H9 (cell line): ENCODE results near the gene EXOC3. TPM values are rescaled to one million over a fixed set of nuclear protein-coding genes. Genes with fewer than 3 reads are reported as not detected.
A peak's percentile ranks its signal among the peaks of the same experiment; 100 is the strongest.

Experiments used
- DNase-seq: peaks from one replicate; pipeline ENCODE4 v3.0.0-alpha.2; 2017
- H2AFZ ChIP-seq: one replicate; pipeline ENCODE4 v1.6.1; 2013; ENCODE audit warnings: mild to moderate bottlenecking, low read length, control low read depth, moderate library complexity
- H2AK5ac ChIP-seq: 2 replicates; pipeline ENCODE4 v1.6.1; 2013; ENCODE audit warnings: low read length, control low read depth, mixed read lengths; ENCODE audit not compliant: insufficient read length
- H2BK120ac ChIP-seq: one replicate; pipeline ENCODE4 v1.6.1; 2013; ENCODE audit warnings: low read depth, mild to moderate bottlenecking, low read length, control low read depth, inconsistent platforms; ENCODE audit not compliant: poor library complexity, severe bottlenecking
- H2BK12ac ChIP-seq: 2 replicates; pipeline ENCODE4 v1.6.1; 2013; ENCODE audit warnings: low read length, control low read depth, mixed read lengths, low read depth; ENCODE audit not compliant: insufficient read length
- H2BK15ac ChIP-seq: 2 replicates; pipeline ENCODE4 v1.6.1; 2013; ENCODE audit warnings: low read depth, low read length, control low read depth
- H2BK20ac ChIP-seq: one replicate; pipeline ENCODE4 v1.6.1; 2013; ENCODE audit warnings: low read depth, mild to moderate bottlenecking, low read length, control low read depth, inconsistent platforms; ENCODE audit not compliant: poor library complexity, severe bottlenecking
- H2BK5ac ChIP-seq: 2 replicates; pipeline ENCODE4 v1.6.1; 2013; ENCODE audit warnings: low read length, control low read depth, mixed read lengths; ENCODE audit not compliant: insufficient read length
- H3K14ac ChIP-seq: 2 replicates; pipeline ENCODE4 v1.6.1; 2013; ENCODE audit warnings: low read length, control low read depth; ENCODE audit not compliant: insufficient read depth
- H3K18ac ChIP-seq: 2 replicates; pipeline ENCODE4 v1.6.1; 2013; ENCODE audit warnings: low read depth, mild to moderate bottlenecking, mixed read lengths, low read length, control low read depth; ENCODE audit not compliant: insufficient read length
- H3K23ac ChIP-seq: 2 replicates; pipeline ENCODE4 v1.6.1; 2013; ENCODE audit warnings: low read length, control low read depth, mixed read lengths, low read depth; ENCODE audit not compliant: insufficient read length
- H3K23me2 ChIP-seq: 2 replicates; pipeline ENCODE4 v1.6.1; 2013; ENCODE audit warnings: low read depth, mild to moderate bottlenecking, mixed read lengths, low read length, control low read depth; ENCODE audit not compliant: insufficient read length, poor library complexity, severe bottlenecking
- H3K27ac ChIP-seq: 2 replicates; pipeline ENCODE4 v1.5.1; 2013; ENCODE audit warnings: low read length, control low read depth, mixed read lengths, low read depth; ENCODE audit not compliant: insufficient read length
- H3K27me3 ChIP-seq: 2 replicates; pipeline ENCODE4 v1.6.1; 2013; ENCODE audit warnings: low read length, control low read depth, inconsistent platforms; ENCODE audit not compliant: insufficient read depth
- H3K4ac ChIP-seq: 2 replicates; pipeline ENCODE4 v1.6.1; 2013; ENCODE audit warnings: low read depth, mild to moderate bottlenecking, control low read depth, inconsistent platforms, low read length, moderate library complexity
- H3K4me1 ChIP-seq: 2 replicates; pipeline ENCODE4 v1.6.1; 2013; ENCODE audit warnings: low read length, control low read depth, inconsistent platforms; ENCODE audit not compliant: insufficient read depth
- H3K4me2 ChIP-seq: 2 replicates; pipeline ENCODE4 v1.6.1; 2013; ENCODE audit warnings: low read length, control low read depth, mixed read lengths; ENCODE audit not compliant: insufficient read length, insufficient read depth
- H3K56ac ChIP-seq: 2 replicates; pipeline ENCODE4 v1.6.1; 2013; ENCODE audit warnings: low read depth, mild to moderate bottlenecking, mixed read lengths, low read length, control low read depth; ENCODE audit not compliant: insufficient read length
- H3K79me1 ChIP-seq: 2 replicates; pipeline ENCODE4 v1.6.1; 2013; ENCODE audit warnings: low read depth, mild to moderate bottlenecking, moderate library complexity, low read length, control low read depth, inconsistent platforms; ENCODE audit not compliant: insufficient read depth, poor library complexity, severe bottlenecking
- H3K79me2 ChIP-seq: 2 replicates; pipeline ENCODE4 v1.6.1; 2013; ENCODE audit warnings: low read length, control low read depth, inconsistent platforms; ENCODE audit not compliant: insufficient read depth
- H3K9ac ChIP-seq: 2 replicates; pipeline ENCODE4 v1.6.1; 2013; ENCODE audit warnings: low read length, control low read depth, mixed read lengths; ENCODE audit not compliant: insufficient read length; ENCODE audit errors: extremely low read depth
- H3K9me3 ChIP-seq: one replicate; pipeline ENCODE4 v1.6.1; 2013; ENCODE audit warnings: low read depth, low read length, inconsistent platforms; ENCODE audit not compliant: control insufficient read depth
- H3T11ph ChIP-seq: one replicate; pipeline ENCODE4 v1.6.1; 2013; ENCODE audit warnings: mild to moderate bottlenecking, low read length, control low read depth, inconsistent platforms
- H4K20me1 ChIP-seq: one replicate; pipeline ENCODE4 v1.6.1; 2013; ENCODE audit not compliant: control insufficient read depth, insufficient read length, insufficient read depth
- H4K5ac ChIP-seq: 2 replicates; pipeline ENCODE4 v1.6.1; 2013; ENCODE audit warnings: low read depth, mild to moderate bottlenecking, mixed read lengths, low read length, control low read depth; ENCODE audit not compliant: insufficient read length
- H4K8ac ChIP-seq: replicated peaks from 2 replicates; pipeline ENCODE4 v1.6.1; 2013; ENCODE audit warnings: low read length, control low read depth, mixed read lengths, low read depth; ENCODE audit not compliant: insufficient read length
- H4K91ac ChIP-seq: 2 replicates; pipeline ENCODE4 v1.6.1; 2013; ENCODE audit warnings: low read depth, mild to moderate bottlenecking, moderate library complexity, mixed read lengths, low read length, control low read depth; ENCODE audit not compliant: insufficient read length
- H3K27ac Mint-ChIP-seq, 3 experiments: 2 replicates in 2 of 3; 3 replicates in 1 of 3; pipeline ENCODE4 v1.8.0; 2020 to 2021; ENCODE audit warnings: mixed read lengths in 3 of 3, mild to moderate bottlenecking in 1 of 3, moderate library complexity in 1 of 3
- H3K27me3 Mint-ChIP-seq: 2 replicates; pipeline ENCODE4 v1.8.0; 2021; ENCODE audit warnings: low read depth, mild to moderate bottlenecking, moderate library complexity, mixed read lengths
- H3K36me3 Mint-ChIP-seq, 3 experiments: 2 replicates in 2 of 3; 3 replicates in 1 of 3; pipeline ENCODE4 v1.8.0; 2020 to 2021; ENCODE audit warnings: low read depth in 3 of 3, mixed read lengths in 3 of 3; ENCODE audit not compliant: insufficient read depth in 1 of 3
- H3K4me1 Mint-ChIP-seq, 2 experiments: 2 replicates each; pipeline ENCODE4 v1.8.0; 2020; ENCODE audit warnings: mixed read lengths in 2 of 2
- H3K4me3 Mint-ChIP-seq, 2 experiments: 2 replicates in 1 of 2; 3 replicates in 1 of 2; pipeline ENCODE4 v1.8.0; 2020 to 2021; ENCODE audit warnings: mild to moderate bottlenecking in 2 of 2, mixed read lengths in 2 of 2, moderate library complexity in 1 of 2
- H3K9me3 Mint-ChIP-seq, 2 experiments: 2 replicates in 1 of 2; 3 replicates in 1 of 2; pipeline ENCODE4 v1.8.0; 2020; ENCODE audit warnings: mild to moderate bottlenecking in 2 of 2, mixed read lengths in 2 of 2, moderate library complexity in 1 of 2
- WGBS: extraction: QIAGEN DNeasy Blood & Tissue Kit; methylation state at CpG from one replicate; pipeline ENCODE4 v1.1.7; 2013; ENCODE audit warnings: missing lambda C conversion rate, low lambda C conversion rate, mixed read lengths; ENCODE audit not compliant: insufficient read length; ENCODE audit errors: extremely low coverage; 5-methylcytosine and 5-hydroxymethylcytosine counted together
- total RNA-seq: library from RNA; stranded (reverse); gene quantifications from 2 replicates; pipeline ENCODE4 v1.2.1, GENCODE V29; 2021
- TF ChIP-seq, protein P1 (sequence below): fragments of 200-600 bp; sonication (generic); conservative IDR thresholded peaks from 3 replicates; pipeline ENCODE4 v1.8.0; 2021; ENCODE audit warnings: antibody characterized with exemption, mild to moderate bottlenecking

Gene EXOC3
- total RNA-seq, 1 experiment from 2014 or later, result 36.7 TPM

DNA sequence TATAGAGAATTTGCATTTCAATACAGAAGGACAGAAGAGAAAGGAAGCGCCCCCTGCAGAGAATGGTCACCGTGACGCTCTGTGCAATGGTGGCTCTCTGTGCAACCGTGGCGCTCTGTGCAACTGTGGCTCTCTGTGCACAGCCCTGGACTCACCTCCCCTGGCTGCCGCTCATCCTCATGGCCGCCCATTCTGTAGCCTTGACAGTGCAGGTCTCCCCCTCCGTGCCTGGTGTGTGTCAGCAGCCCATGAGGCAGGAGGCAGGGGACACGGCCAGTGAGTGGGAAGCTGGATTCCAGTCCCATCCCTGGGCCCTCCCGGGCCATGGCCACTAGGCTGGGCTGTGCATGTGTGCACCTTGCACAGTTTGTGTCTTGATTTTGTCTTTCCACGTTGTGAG is 12.0 kb downstream of the EXOC3 start:
- Mint-ChIP-seq H3K9me3 (peaks cover 10 to 16% of the 10 kb centered on the region in 2 experiments), H3K4me3 (no peak overlapping the region), H3K27me3 (no peaks in the 10 kb centered on the region), H3K36me3 (peaks cover 50 to 88% (median 81%) of the 10 kb centered on the region in 3 experiments), H3K27ac (peak overlapping the region in 1 of 3 experiments; percentile 26; a peak in 1 of 7 replicates), H3K4me1 (peaks cover 13% of the 10 kb centered on the region in 2 experiments)
- H2AFZ ChIP-seq, result no peak overlapping the region
- H4K20me1 ChIP-seq, result no peaks in the 10 kb centered on the region
- no peak overlapping the region for H3K27ac ChIP-seq
- no peak overlapping the region for H2BK5ac ChIP-seq
- H3K79me1 ChIP-seq, result no peaks in the 10 kb centered on the region
- TF ChIP-seq, protein P1, sequence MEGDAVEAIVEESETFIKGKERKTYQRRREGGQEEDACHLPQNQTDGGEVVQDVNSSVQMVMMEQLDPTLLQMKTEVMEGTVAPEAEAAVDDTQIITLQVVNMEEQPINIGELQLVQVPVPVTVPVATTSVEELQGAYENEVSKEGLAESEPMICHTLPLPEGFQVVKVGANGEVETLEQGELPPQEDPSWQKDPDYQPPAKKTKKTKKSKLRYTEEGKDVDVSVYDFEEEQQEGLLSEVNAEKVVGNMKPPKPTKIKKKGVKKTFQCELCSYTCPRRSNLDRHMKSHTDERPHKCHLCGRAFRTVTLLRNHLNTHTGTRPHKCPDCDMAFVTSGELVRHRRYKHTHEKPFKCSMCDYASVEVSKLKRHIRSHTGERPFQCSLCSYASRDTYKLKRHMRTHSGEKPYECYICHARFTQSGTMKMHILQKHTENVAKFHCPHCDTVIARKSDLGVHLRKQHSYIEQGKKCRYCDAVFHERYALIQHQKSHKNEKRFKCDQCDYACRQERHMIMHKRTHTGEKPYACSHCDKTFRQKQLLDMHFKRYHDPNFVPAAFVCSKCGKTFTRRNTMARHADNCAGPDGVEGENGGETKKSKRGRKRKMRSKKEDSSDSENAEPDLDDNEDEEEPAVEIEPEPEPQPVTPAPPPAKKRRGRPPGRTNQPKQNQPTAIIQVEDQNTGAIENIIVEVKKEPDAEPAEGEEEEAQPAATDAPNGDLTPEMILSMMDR, result no peak
- H3K18ac ChIP-seq, result no peak overlapping the region
- peak; percentile 30 for DNase-seq
- no CpG with 5 or more reads among the region's 11 CpGs for WGBS
- H3K27me3 ChIP-seq, result no peaks in the 10 kb centered on the region
- no peak overlapping the region for H3K56ac ChIP-seq
- no peak overlapping the region for H3T11ph ChIP-seq
- no peaks in the 10 kb centered on the region for H3K23me2 ChIP-seq
- no peaks in the 10 kb centered on the region for H3K79me2 ChIP-seq
- H3K9ac ChIP-seq, result no peak overlapping the region
- H3K4me2 ChIP-seq, result no peak overlapping the region
- no peak overlapping the region for H3K4ac ChIP-seq
- no peak overlapping the region for H3K23ac ChIP-seq
- no peaks in the 10 kb centered on the region; the same call in 1 of the 2 replicates for H3K4me1 ChIP-seq
- no peaks in the 10 kb centered on the region for H3K9me3 ChIP-seq
- H2BK120ac ChIP-seq, result no peak overlapping the region
- H2BK20ac ChIP-seq, result no peak overlapping the region
- H2AK5ac ChIP-seq, result no peak overlapping the region
- H4K8ac ChIP-seq, result no peak overlapping the region
- no peak overlapping the region for H3K14ac ChIP-seq
- no peak overlapping the region for H4K5ac ChIP-seq
- no peak overlapping the region for H2BK15ac ChIP-seq
- H2BK12ac ChIP-seq, result no peak overlapping the region
- no peak overlapping the region for H4K91ac ChIP-seq
